ENCODE data around the gene AAMP. TPM values are rescaled to one million over a fixed set of nuclear protein-coding genes. Genes with fewer than 3 reads are reported as not detected.
"Not testable (repeated sequence)": the region's sequence is repeated elsewhere in the genome, so short reads cannot be mapped to it uniquely, and the experiment has no call there.

Gene AAMP
- total and polyA plus RNA-seq, 3 experiments from 2014 or later = 86.1 to 95.2 (median 94.8) TPM

DNA sequence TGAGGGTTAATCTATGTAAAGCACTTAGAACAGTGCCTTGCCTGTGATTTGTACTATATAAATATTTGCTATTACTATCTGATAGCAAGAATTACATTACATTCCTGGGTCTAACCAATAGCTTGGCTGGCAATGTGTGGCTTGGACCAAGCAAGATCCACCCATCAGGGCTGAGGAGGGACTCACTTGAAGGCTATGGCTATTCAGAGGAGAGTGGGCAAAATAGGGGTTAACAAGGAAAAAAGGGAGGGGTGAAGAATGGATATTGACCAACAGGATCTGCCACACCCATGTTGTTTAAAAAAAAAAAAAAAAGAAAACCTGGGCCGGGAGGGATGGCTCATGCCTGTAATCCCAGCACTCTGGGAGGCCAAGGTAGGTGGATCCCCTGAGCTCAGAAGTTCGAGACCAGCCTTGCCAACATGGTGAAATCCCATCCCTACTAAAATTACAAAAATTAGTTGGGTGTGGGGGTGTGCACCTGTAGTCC, 42.4 kb upstream of the AAMP start:
- no peak overlapping the region for H3K4me3 ChIP-seq (ENCODE audit: low read length)
- Mint-ChIP-seq H3K9me3 (no peaks in the 10 kb centered on the region), H3K27me3 (no peaks in the 10 kb centered on the region), H3K4me1 (peaks cover 15 to 20% (median 19%) of the 10 kb centered on the region in 3 donors), H3K4me3 (no peak overlapping the region), H3K27ac (no peak overlapping the region), H3K36me3 (peaks cover 0 to 2% (median 0%) of the 10 kb centered on the region in 3 donors)
- CTCF ChIA-PET = interaction anchor here (0.6 to 1.4 kb wide), 3 partner anchors 11 to 1336 kb away, joined by 3 to 6 read pairs (median 4); no protein-coding TSS in a partner anchor
- no peak for DNase-seq
- peaks cover 21% of the 10 kb centered on the region for H3K4me1 ChIP-seq (ENCODE audit: insufficient read depth, low read length)
- no peaks in the 10 kb centered on the region for H3K36me3 ChIP-seq (ENCODE audit: insufficient read depth, low read length)
- H3K27me3 ChIP-seq (ENCODE audit: insufficient read depth, low read length, poor library complexity, severe bottlenecking) = no peaks in the 10 kb centered on the region
- H3K27ac ChIP-seq (ENCODE audit: low read depth, low read length) = no peak overlapping the region
- POLR2A ChIA-PET = interaction anchor here (0.7 kb wide), 1 partner anchor 11 kb away, joined by 3 read pairs; no protein-coding TSS in a partner anchor
- no peaks in the 10 kb centered on the region for H3K9me3 ChIP-seq (ENCODE audit: low read length)

DNA sequence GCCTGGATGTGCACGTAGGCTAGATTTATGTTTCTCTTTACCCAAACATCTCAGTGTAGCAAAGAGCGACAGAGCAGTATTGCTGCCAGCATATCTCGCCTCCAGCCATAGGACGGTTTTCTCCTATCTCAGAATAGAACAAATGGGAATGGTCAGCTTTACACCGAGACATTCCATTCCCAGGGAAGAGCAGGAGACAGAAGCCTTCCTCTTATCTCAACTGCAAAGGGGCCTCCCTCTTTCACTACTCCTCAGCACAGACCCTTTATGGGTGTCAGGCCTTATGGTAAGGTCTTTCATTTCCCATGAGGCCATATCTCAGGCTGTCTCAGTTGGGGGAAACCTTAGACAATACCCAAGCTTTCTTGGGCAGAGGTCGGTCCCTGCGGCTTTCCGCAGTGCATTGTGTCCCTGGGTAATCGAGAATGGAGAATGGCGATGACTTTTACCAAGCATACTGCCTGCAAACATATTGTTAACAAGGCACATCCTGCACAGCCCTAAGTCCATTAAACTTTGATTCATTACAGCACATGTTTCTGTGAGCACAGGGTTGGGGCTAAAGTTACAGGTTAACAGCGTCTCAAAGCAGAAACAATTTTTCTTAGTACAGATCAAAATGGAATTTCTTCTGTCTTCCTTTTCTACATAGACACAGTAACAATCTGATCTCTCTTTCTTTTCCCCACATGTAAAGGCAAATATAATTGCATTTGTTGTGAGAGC, 41.8 kb upstream of the AAMP start:
- H3K4me1 ChIP-seq (ENCODE audit: insufficient read depth, low read length) = peaks cover 15% of the 10 kb centered on the region
- H3K36me3 ChIP-seq (ENCODE audit: insufficient read depth, low read length); H3K27ac ChIP-seq (ENCODE audit: low read depth, low read length); H3K4me3 ChIP-seq (ENCODE audit: low read length); H3K27ac Mint-ChIP-seq; POLR2A ChIA-PET; H3K27me3 ChIP-seq (ENCODE audit: insufficient read depth, low read length, poor library complexity, severe bottlenecking); H3K9me3 ChIP-seq (ENCODE audit: low read length); H3K4me3 Mint-ChIP-seq; H3K9me3 Mint-ChIP-seq; H3K27me3 Mint-ChIP-seq; H3K36me3 Mint-ChIP-seq; DNase-seq: not testable (repeated sequence)
- CTCF ChIA-PET = interaction anchor here (0.6 to 1.4 kb wide), 2 partner anchors 84 to 1336 kb away, joined by 3 to 6 read pairs; no protein-coding TSS in a partner anchor
- peaks cover 9 to 13% (median 13%) of the 10 kb centered on the region in 3 donors for H3K4me1 Mint-ChIP-seq

- ChIA-PET POLR2A (no interaction called here), CTCF (no interaction called here)
- Histone ChIP-seq H3K27me3 (ENCODE audit: insufficient read depth, low read length, poor library complexity, severe bottlenecking) (no peaks in the 10 kb centered on the region), H3K4me3 (ENCODE audit: low read length) (no peak overlapping the region), H3K4me1 (ENCODE audit: insufficient read depth, low read length) (peaks cover 8% of the 10 kb centered on the region), H3K36me3 (ENCODE audit: insufficient read depth, low read length) (no peaks in the 10 kb centered on the region), H3K9me3 (ENCODE audit: low read length) (no peaks in the 10 kb centered on the region), H3K27ac (ENCODE audit: low read depth, low read length) (no peak overlapping the region)
- Mint-ChIP-seq H3K4me1 (peaks cover 4 to 6% (median 6%) of the 10 kb centered on the region in 3 donors), H3K4me3 (no peak overlapping the region), H3K36me3 (peaks cover 0 to 2% (median 0%) of the 10 kb centered on the region in 3 donors), H3K27ac (peak overlapping the region in 1 of 8 donors; percentile 21), H3K9me3 (no peaks in the 10 kb centered on the region), H3K27me3 (peaks cover 0 to 2% of the 10 kb centered on the region in 2 donors)
- DNase-seq = no peak
These were observed 41.1 kb upstream of the AAMP start for GRCh38 chr2:218310853-218311540.

GRCh38 chr2:218307415-218308090, 37.6 kb upstream of the AAMP start:
- no peak for DNase-seq
- H3K27ac Mint-ChIP-seq = no peak overlapping the region
- no peaks in the 10 kb centered on the region for H3K9me3 Mint-ChIP-seq
- no peak overlapping the region for H3K4me3 Mint-ChIP-seq
- H3K4me1 Mint-ChIP-seq = no peaks in the 10 kb centered on the region
- Histone ChIP-seq H3K9me3 (ENCODE audit: low read length) (no peaks in the 10 kb centered on the region), H3K27ac (ENCODE audit: low read depth, low read length) (no peak overlapping the region), H3K4me1 (ENCODE audit: insufficient read depth, low read length) (no peaks in the 10 kb centered on the region), H3K36me3 (ENCODE audit: insufficient read depth, low read length) (no peaks in the 10 kb centered on the region), H3K4me3 (ENCODE audit: low read length) (no peak overlapping the region), H3K27me3 (ENCODE audit: insufficient read depth, low read length, poor library complexity, severe bottlenecking) (no peaks in the 10 kb centered on the region)
- ChIA-PET POLR2A (interaction anchor here (0.6 kb wide), 1 partner anchor 72 kb away, joined by 3 read pairs; no protein-coding TSS in a partner anchor), CTCF (interaction anchor here (0.6 to 1.4 kb wide), 3 partner anchors 22 to 49 kb away, joined by 3 read pairs; partner anchors contain the start of gene CATIP)
- peaks cover 0 to 2% (median 0%) of the 10 kb centered on the region in 3 donors for H3K36me3 Mint-ChIP-seq
- peaks cover 0 to 2% of the 10 kb centered on the region in 2 donors for H3K27me3 Mint-ChIP-seq

- ChIA-PET POLR2A (no interaction called here), CTCF (interaction anchor here (0.8 to 1.3 kb wide), 3 partner anchors 14 to 90 kb away, joined by 3 to 5 read pairs (median 3); no protein-coding TSS in a partner anchor)
These were observed 36.4 kb upstream of the AAMP start for GRCh38 chr2:218306184-218306920.

DNA sequence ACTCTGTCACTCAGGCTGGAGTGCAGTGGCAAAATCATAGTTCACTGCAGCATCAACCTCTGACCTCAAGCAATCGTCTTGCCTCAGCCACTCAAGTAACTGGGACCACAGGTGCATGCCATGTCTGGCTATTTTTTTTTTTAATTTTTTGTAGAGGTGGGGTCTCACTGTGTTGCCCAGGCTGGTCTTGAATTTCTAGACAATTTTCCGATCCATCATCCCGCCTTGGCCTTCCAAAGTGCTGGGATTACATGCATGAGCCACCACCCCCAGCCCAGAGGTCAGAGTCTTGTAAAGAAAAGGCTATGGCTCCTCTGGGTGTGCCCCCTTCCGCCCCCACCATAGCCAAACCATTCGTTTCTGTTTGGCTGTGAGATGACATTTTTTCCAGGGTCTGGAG, 35.4 kb upstream of the AAMP start:
- no peak for DNase-seq
- peaks cover 6% of the 10 kb centered on the region for H3K4me1 ChIP-seq (ENCODE audit: insufficient read depth, low read length)
- Mint-ChIP-seq H3K4me1 (peaks cover 3 to 8% (median 7%) of the 10 kb centered on the region in 3 donors), H3K27ac (peak overlapping the region in 1 of 8 donors; percentile 64), H3K4me3 (no peak overlapping the region), H3K27me3 (peaks cover 0 to 2% of the 10 kb centered on the region in 2 donors), H3K36me3 (peaks cover 0 to 2% (median 0%) of the 10 kb centered on the region in 3 donors), H3K9me3 (no peaks in the 10 kb centered on the region)
- no peaks in the 10 kb centered on the region for H3K36me3 ChIP-seq (ENCODE audit: insufficient read depth, low read length)
- H3K4me3 ChIP-seq (ENCODE audit: low read length) = no peak overlapping the region
- ChIA-PET POLR2A (no interaction called here), CTCF (interaction anchor here (1.3 kb wide), 1 partner anchor 91 kb away, joined by 5 read pairs; no protein-coding TSS in a partner anchor)
- no peaks in the 10 kb centered on the region for H3K9me3 ChIP-seq (ENCODE audit: low read length)
- no peak overlapping the region for H3K27ac ChIP-seq (ENCODE audit: low read depth, low read length)
- no peaks in the 10 kb centered on the region for H3K27me3 ChIP-seq (ENCODE audit: insufficient read depth, low read length, poor library complexity, severe bottlenecking)

More at GRCh38 chr2:218306184-218306920, 36.4 kb upstream of the AAMP start:
- Mint-ChIP-seq H3K27me3 (peaks cover 0 to 2% of the 10 kb centered on the region in 2 donors), H3K4me1 (peaks cover under 1 to 5% (median 3%) of the 10 kb centered on the region in 3 donors), H3K36me3 (peaks cover 0 to 2% (median 0%) of the 10 kb centered on the region in 3 donors), H3K4me3 (no peak overlapping the region), H3K9me3 (no peaks in the 10 kb centered on the region), H3K27ac (peak overlapping the region in 1 of 8 donors; percentile 7)
- Histone ChIP-seq H3K9me3 (ENCODE audit: low read length) (no peaks in the 10 kb centered on the region), H3K27ac (ENCODE audit: low read depth, low read length) (no peak overlapping the region), H3K27me3 (ENCODE audit: insufficient read depth, low read length, poor library complexity, severe bottlenecking) (no peaks in the 10 kb centered on the region), H3K4me1 (ENCODE audit: insufficient read depth, low read length) (peaks cover 2% of the 10 kb centered on the region), H3K36me3 (ENCODE audit: insufficient read depth, low read length) (no peaks in the 10 kb centered on the region), H3K4me3 (ENCODE audit: low read length) (no peak overlapping the region)
- DNase-seq = no peak

DNA sequence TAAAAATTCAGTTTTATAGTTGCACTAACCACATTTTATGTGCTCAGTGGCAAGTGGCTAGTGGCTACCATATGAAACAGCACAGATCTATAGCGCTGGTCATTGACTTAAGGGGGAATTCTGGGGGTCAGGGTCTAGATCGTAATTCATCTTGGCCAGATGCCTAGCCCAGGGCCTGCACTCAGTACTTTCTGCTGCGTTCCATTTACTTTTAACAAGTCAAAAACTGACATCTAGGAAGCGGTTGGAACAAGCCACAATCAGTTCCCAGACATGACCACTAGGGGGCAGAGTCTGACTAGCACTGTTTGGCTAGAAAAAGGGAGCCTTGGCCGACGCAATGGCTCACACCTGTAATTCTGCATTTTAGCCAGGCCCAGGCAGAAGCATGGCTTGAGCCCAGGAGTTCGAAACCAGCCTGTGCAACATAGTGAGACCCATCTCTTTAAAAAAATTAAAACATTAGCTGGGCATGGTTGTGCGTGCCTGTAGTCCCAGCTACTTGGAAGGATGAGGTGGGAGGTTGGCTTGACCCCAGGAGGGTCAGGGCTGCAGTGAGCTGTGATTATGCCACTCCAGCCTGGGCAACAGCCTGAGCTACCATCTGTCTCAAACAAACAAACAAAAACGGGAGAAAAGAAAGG, 31.4 kb upstream of the AAMP start:
- H3K4me3 Mint-ChIP-seq = peak overlapping the region in 1 of 7 donors; percentile 11
- peak overlapping the region in 6 of 8 donors; percentile 1 to 70 (median 28) for H3K27ac Mint-ChIP-seq
- CTCF ChIA-PET = interaction anchor here (0.8 to 5.4 kb wide), 20 partner anchors 8 to 347 kb away, joined by 3 to 50 read pairs (median 4); partner anchors contain the start of genes CATIP and TMBIM1
- H3K9me3 Mint-ChIP-seq = no peaks in the 10 kb centered on the region
- Histone ChIP-seq H3K27me3 (ENCODE audit: insufficient read depth, low read length, poor library complexity, severe bottlenecking) (no peaks in the 10 kb centered on the region), H3K9me3 (ENCODE audit: low read length) (no peaks in the 10 kb centered on the region), H3K4me3 (ENCODE audit: low read length) (no peak overlapping the region), H3K27ac (ENCODE audit: low read depth, low read length) (no peak overlapping the region), H3K36me3 (ENCODE audit: insufficient read depth, low read length) (no peaks in the 10 kb centered on the region), H3K4me1 (ENCODE audit: insufficient read depth, low read length) (peaks cover 6% of the 10 kb centered on the region)
- no peaks in the 10 kb centered on the region for H3K36me3 Mint-ChIP-seq
- H3K27me3 Mint-ChIP-seq = no peaks in the 10 kb centered on the region
- H3K4me1 Mint-ChIP-seq = peaks cover 3 to 8% (median 7%) of the 10 kb centered on the region in 3 donors
- POLR2A ChIA-PET = interaction anchor here (1.1 kb wide), 1 partner anchor 98 kb away, joined by 3 read pairs; the partner anchor contains the start of gene CTDSP1
- DNase-seq = peak; percentile 77 to 91 (median 80)
